Adipose tissue (tissue), 3 donors: ENCODE data around the gene NMRK1. TPM values are rescaled to one million over a fixed set of nuclear protein-coding genes. Genes with fewer than 3 reads are reported as not detected.

Experiments
- H3K27ac ChIP-seq: one replicate; pipeline ENCODE4 v1.5.1; 2013; ENCODE audit warnings: low read depth, low read length
- WGBS, 3 donors: extraction: QIAGEN DNeasy Blood & Tissue Kit; methylation state at CpG; one replicate each; pipeline ENCODE4 v1.1.7; 2013; 5-methylcytosine and 5-hydroxymethylcytosine counted together
- polyA plus RNA-seq, 3 donors: library from polyadenylated mRNA; stranded (reverse); fragments of 200-250 nt; gene quantifications; one replicate each; pipeline ENCODE4 v1.2.3, GENCODE V29; 2013
- donor health status: healthy with polysubstance abuse.
- donor health status: Bipolar disorder and iron deficiency.
- donor health status: healthy.

The NMRK1 gene
- polyA plus RNA-seq, 3 donors = 31.5 to 57.7 (median 43.4) TPM

GRCh38 chr9:75071530-75072122, 16.3 kb downstream of the NMRK1 start:
- H3K27ac ChIP-seq = no peak overlapping the region
- 83 to 86% (median 85%) methylated on average over 5 of the region's 5 CpGs for WGBS, 3 donors

- H3K27ac ChIP-seq = no peak overlapping the region
- 46 to 74% (median 67%) methylated on average over 2 of the region's 2 CpGs for WGBS, 3 donors
Observed at GRCh38 chr9:75069171-75069570, 18.8 kb downstream of the NMRK1 start.

DNA sequence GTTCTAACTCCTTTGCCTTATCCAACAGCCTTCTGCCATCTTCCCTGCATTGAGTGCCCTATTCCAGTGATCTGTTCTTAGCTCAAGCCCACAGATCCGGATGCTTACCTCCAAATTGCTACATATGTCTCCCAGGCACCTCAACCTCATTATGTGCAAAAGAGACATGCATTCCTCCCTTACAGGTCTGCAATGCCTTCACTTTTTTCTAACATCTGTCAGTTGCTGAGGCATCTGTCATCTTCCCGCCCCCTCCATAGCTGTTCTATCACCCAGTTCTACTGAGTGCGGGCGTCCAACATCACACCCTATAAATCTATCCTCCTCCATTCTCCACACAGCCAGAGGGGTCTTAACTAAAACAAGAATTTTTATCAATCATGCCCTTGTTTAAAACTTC, 20.1 kb downstream of the NMRK1 start:
- H3K27ac ChIP-seq = no peak overlapping the region
- 71 to 93% (median 88%) methylated on average over 4 of the region's 4 CpGs for WGBS, 3 donors

DNA sequence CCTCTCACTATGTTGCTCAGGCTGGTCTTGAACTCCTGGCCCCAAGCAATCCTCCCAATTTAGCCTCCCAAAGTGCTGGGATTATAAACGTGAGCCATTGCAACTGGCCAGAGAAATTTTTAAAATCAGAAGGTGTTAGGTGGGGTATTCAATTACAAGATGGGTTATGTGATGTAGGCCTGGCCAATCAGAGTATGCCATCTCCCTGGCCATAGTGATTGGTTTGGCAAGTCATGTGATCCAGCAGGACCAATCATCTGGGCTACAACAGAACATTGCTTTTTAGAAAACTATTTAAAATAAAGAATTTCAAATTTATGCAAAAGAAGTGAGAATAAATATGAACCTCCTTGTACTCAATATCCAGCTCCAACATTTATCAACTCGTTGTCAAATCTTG, 22.4 kb downstream of the NMRK1 start:
- WGBS, 3 donors = 45 to 96% (median 93%) methylated on average over 2 of the region's 2 CpGs
- no peak overlapping the region for H3K27ac ChIP-seq

DNA sequence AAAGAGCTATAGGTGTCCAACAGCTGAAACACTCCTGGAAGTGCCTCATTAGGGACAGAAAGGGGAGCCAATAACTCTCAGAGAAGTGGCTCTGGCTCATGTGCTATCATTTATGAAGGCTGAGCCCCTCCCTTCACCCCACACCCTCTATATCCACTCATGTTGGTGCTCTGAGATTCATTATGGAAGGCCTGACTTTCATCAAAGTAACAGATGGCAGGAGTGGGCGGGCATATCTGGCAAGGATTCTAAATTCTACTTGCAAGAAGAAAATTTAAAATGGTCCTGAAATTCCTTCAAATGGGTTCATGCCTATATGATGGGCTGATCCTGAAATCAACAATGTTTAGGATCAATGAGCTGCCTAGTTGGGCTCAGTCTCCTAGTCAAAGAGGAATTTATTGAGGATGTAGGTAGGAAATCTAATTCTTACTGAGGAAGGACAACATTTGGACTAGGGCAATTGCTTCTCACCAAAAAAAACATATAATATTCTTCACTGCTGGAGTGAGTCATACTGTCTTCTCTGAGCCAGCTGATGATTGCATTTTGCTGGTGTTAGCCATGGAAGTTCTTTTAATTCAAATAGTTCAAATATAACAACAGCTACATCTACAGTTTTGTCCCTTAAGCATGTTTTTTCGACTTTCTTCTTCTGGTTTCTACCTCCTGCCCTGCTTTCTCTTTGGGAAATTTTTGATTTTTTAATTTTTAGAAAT, 23.5 kb downstream of the NMRK1 start:
- H3K27ac ChIP-seq = no peak overlapping the region
- WGBS, 3 donors = 73 to 85% (median 75%) methylated on average over 2 of the region's 2 CpGs

- H3K27ac ChIP-seq = no peak overlapping the region
Observed at GRCh38 chr9:75063556-75064305, 24.2 kb downstream of the NMRK1 start.

GRCh38 chr9:75061169-75061568, 26.8 kb downstream of the NMRK1 start:
- no peak overlapping the region for H3K27ac ChIP-seq
- WGBS, 3 donors = 92 to 99% (median 97%) methylated on average over 2 of the region's 2 CpGs

More at GRCh38 chr9:75063556-75064305, 24.2 kb downstream of the NMRK1 start:
- 79 to 88% (median 88%) methylated on average over 1 of the region's 1 CpG for WGBS, 3 donors

DNA sequence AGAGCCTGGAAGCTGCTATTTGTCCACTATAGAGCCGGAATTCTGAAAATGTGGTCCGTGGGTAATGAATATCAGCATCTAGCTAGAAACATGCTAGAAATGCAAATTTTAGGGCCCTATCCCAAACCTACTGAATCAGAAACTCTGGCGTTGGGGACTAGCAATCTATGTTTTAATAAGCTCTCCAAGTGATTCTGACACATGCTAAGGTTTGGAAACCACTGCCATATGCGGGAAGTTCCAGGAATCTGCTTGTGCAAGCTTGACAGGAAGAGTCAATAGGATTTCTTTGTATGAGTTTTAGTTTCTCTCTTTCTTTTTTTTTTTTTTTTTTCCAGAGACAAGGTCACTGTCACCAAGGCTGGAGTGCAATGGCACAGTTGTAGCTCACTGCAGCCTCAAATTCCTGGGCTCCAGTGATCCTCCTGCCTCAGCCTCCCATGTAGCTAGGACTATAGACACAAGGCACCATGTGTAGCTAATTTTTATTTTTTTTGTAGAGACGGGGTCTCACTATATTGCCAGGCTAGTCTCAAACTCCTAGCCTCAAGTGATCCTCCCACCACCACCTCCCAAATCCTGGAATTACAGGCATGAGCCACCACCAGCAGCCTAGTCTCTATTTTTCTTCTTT, 33.5 kb downstream of the NMRK1 start:
- no peak overlapping the region for H3K27ac ChIP-seq
- WGBS, 3 donors = 76 to 85% (median 82%) methylated on average over 5 of the region's 5 CpGs

- 82 to 90% (median 86%) methylated on average over 1 of the region's 1 CpG for WGBS, 3 donors
- H3K27ac ChIP-seq = no peak overlapping the region
Observed at GRCh38 chr9:75053869-75054268, 34.1 kb downstream of the NMRK1 start.

DNA sequence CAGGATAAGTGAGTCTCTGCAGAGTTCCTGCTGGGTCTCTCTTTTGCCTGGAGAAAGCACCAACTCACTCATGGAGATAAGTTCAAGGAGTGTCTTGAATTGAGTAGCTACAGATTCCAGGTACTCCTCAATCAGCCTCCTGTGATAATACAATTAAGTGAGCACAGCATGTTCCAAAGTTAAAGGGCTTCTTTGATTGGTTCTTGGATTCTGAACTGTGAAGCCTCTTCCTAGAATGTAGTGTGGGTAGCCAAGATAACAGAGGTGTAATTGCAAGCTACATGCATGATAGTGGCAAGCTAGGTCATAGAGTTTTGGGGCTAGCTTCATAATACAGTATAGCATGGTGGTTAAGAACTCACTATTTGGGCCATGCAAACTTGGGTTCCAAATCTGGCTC, 36.7 kb downstream of the NMRK1 start:
- no peak overlapping the region for H3K27ac ChIP-seq

DNA sequence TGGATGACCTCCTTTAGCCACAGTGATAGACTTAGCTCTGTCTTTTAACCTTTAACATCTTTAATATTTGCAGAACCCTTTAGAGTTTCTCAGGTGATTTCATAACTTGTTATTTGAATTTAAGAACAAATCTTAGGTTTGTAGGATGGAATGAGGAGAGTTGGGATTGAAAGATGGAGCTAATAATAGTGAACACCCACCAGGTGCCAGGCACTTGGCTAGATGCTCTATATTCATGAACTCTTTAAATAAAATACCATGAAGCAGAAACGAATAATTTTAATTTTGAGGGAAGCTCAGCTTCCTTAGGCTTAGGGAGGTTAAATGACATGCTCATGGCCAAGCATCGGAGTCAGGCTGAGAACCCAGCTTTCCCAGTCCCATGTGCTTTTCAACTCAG, 40.4 kb downstream of the NMRK1 start:
- WGBS, 3 donors = 46 to 50% (median 46%) methylated on average over 2 of the region's 2 CpGs

GRCh38 chr9:75046725-75047345, 41.1 kb downstream of the NMRK1 start:
- H3K27ac ChIP-seq = no peak overlapping the region
- WGBS, 3 donors = 90 to 92% (median 90%) methylated on average over 3 of the region's 3 CpGs

More for the DNA sequence above, 40.4 kb downstream of the NMRK1 start:
- no peak overlapping the region for H3K27ac ChIP-seq

DNA sequence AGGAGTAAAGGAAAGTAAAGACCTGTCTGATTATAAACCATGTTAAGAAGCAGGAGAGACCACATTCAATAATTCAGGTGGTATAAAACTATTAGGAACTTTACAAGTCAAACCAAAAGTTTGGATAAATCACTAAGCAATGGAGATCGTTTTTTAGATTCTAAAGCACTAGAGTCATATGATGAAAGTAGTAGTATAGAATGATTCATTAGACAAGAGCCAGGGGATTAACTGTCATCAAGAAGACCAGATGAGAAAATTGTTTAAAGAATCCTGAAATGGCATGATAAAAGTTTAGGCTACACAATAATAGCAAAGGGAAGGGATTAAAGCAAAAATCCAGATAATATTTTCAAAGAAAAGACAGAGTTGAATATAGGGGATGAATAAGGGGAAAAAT, 46.9 kb downstream of the NMRK1 start:
- WGBS, 3 donors = 67 to 86% (median 74%) methylated on average over 1 of the region's 1 CpG
- H3K27ac ChIP-seq = no peak overlapping the region

DNA sequence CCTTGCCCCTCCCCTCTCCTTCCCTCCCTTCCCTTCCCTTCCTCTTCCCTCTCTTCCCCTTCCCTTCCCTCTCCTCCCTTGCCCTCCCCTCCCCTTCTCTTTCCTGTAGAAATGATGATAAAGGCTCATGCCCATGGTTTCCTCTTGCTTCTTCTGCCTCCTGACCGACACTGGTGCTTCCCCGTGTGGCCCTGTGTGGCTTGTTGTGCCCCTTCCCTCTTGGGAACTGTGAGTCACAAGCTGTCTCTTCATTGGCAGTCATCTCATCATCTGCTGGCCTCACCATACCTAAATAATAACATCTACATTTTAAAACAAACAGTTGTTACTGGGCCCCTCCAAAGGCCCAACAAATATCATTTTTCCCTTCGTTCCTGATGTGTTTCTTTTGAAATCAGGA, 48.2 kb downstream of the NMRK1 start:
- no peak overlapping the region for H3K27ac ChIP-seq
- 69 to 87% (median 79%) methylated on average over 3 of the region's 3 CpGs for WGBS, 3 donors

- 60 to 85% (median 60%) methylated on average over 3 of the region's 3 CpGs for WGBS, 3 donors
- H3K27ac ChIP-seq = no peak overlapping the region
Observed at GRCh38 chr9:75039009-75039408, 48.9 kb downstream of the NMRK1 start.

DNA sequence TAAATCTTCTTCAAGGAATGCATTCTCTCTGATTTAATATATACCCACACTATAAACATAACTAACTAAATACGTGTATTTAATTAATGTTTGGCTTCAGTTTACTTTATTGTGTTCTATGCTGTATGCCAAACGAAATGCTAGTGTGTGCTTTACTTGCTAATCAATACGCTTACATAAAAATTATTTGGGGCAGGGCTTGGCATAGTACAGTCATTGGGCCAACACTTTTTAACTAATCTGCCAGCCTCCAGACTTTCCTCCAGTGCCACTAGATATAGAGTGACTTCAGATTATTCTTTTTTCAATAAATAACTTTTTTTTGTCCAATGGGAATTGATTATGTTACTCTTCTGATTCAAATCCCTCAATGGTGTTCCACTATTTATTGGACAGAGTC, 51.2 kb downstream of the NMRK1 start:
- no peak overlapping the region for H3K27ac ChIP-seq
- WGBS, 3 donors = 37 to 92% (median 89%) methylated on average over 3 of the region's 3 CpGs

- H3K27ac ChIP-seq = no peak overlapping the region
- WGBS, 3 donors = 69 to 76% (median 75%) methylated on average over 2 of the region's 2 CpGs
Observed at GRCh38 chr9:75033791-75034473, 54.0 kb downstream of the NMRK1 start.
